ENCODE results near the gene LIN7A.

The LIN7A gene

DNA sequence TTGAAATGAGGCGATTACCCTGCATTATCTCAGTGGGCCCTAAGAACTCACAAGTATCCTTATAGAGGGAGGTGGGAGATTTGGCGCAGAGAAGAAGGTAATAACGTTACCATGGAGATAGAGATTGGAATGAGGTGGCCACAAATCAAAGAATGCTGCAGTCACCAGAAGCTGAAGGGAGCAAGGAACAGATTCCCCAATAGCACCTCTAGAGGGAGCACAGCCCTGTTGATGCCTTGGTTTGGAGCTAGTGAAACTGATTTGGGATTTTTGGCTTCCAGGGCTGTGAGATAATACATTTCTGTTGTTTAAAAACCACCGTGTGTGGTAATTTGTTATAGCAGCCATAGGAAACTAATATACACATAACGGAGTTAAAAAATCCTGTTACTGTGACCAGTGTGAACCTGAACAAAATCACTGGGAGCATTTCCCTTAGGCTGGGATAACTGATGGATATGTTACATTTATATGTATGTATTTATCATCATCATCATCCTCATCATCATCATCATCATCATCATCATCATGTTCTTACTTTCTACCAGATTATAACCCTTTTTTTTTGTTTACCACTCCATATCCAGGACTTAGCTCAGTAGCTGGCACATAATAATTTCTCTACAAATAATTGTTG is 100.3 kb downstream of the LIN7A start:
- no peak overlapping the region for H3K4me3 ChIP-seq (ENCODE audit: low read length in 2 of 2)
- no peaks in the 10 kb centered on the region for H3K4me1 ChIP-seq (ENCODE audit: control insufficient read depth, insufficient read depth, low read length)
- no peaks in the 10 kb centered on the region for H3K27me3 ChIP-seq (ENCODE audit: control insufficient read depth in 1 of 2, insufficient read depth in 2 of 2, low read length in 2 of 2)
- H3K36me3 ChIP-seq (ENCODE audit: control insufficient read depth in 2 of 2, insufficient read depth in 2 of 2, low read length in 2 of 2) = no peaks in the 10 kb centered on the region
- H3K9me3 ChIP-seq (ENCODE audit: control insufficient read depth in 2 of 2, low read length in 2 of 2) = no peaks in the 10 kb centered on the region
- no peak overlapping the region for H3K27ac ChIP-seq (ENCODE audit: low read length)
- H3K9ac ChIP-seq (ENCODE audit: low read length in 2 of 2) = no peak overlapping the region

DNA sequence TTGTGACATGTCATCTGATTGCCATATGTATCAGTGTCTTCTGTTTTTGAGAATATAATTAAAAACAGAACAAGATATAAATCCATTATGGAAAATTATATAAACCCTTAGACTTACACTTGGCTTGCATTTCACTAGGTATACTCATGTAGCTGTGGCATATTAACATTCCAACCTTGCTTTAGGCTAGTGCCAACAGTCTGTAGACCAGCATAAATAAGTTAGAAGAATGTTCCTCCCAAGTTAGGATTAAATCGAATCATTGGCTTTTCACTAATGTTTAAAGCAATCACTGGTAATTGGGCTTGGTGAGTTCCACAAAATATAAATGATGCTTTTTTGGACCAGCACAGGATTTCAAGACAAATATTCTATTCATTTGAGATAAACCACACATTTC is 103.0 kb downstream of the LIN7A start:
- Histone ChIP-seq H3K36me3 (ENCODE audit: control insufficient read depth in 2 of 2, insufficient read depth in 2 of 2, low read length in 2 of 2) (no peaks in the 10 kb centered on the region), H3K4me1 (ENCODE audit: control insufficient read depth, insufficient read depth, low read length) (no peaks in the 10 kb centered on the region), H3K9ac (ENCODE audit: low read length in 2 of 2) (no peak overlapping the region), H3K27ac (ENCODE audit: low read length) (no peak overlapping the region), H3K27me3 (ENCODE audit: control insufficient read depth in 1 of 2, insufficient read depth in 2 of 2, low read length in 2 of 2) (no peaks in the 10 kb centered on the region), H3K9me3 (ENCODE audit: control insufficient read depth in 2 of 2, low read length in 2 of 2) (no peaks in the 10 kb centered on the region), H3K4me3 (ENCODE audit: low read length in 2 of 2) (no peak overlapping the region)

DNA sequence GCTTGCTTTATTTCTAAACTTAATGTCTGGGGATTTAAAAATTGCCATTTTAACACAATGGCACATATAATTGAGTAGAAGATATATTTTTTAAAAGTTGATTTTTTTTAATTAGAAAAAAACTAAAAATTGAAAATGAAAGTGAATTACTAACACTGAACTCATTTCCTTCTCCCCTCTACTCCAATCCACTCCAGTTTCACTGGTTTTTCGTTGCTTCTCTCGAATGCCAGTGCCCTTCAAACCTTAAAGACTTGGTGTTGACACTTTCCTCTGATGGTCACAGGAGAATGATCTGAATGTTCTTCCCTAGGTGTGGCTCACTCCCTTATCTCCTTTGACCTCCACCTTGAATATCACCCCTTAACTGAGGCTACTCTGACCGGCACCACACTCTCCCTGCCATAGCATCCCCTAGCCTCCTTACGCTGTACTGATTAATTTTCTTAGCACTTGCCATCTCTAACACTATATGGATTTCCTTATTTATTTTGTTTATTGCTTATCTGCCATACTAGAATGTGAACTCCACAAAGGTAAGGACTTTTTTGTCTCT is 107.1 kb downstream of the LIN7A start:
- no peaks in the 10 kb centered on the region for H3K4me1 ChIP-seq (ENCODE audit: control insufficient read depth, insufficient read depth, low read length)
- H3K27ac ChIP-seq (ENCODE audit: low read length) = no peak overlapping the region
- no peak overlapping the region for H3K4me3 ChIP-seq (ENCODE audit: low read length in 2 of 2)
- H3K9me3 ChIP-seq (ENCODE audit: control insufficient read depth in 2 of 2, low read length in 2 of 2) = no peaks in the 10 kb centered on the region
- H3K9ac ChIP-seq (ENCODE audit: low read length in 2 of 2) = no peak overlapping the region
- H3K36me3 ChIP-seq (ENCODE audit: control insufficient read depth in 2 of 2, insufficient read depth in 2 of 2, low read length in 2 of 2) = no peaks in the 10 kb centered on the region
- no peaks in the 10 kb centered on the region for H3K27me3 ChIP-seq (ENCODE audit: control insufficient read depth in 1 of 2, insufficient read depth in 2 of 2, low read length in 2 of 2)

DNA sequence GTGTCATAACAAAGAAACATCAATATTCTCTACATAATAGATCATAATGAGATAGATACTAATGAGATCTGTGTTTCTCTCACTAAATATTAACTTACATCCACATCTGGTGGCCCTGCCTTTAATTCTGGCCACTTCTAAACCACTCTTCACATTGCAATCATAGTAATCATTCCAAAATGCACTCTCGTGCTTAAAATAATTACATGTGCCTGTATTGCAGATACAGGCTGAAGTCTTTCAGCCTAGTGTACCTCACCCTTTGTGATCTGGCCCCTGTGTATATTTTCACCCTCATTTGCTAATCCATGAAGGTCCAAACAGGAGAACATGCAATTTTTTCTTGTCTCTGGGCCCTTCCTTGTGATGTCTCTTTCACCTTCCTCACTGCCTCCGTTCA is 108.0 kb downstream of the LIN7A start:
- no peak overlapping the region for H3K4me3 ChIP-seq (ENCODE audit: low read length in 2 of 2)
- H3K9me3 ChIP-seq (ENCODE audit: control insufficient read depth in 2 of 2, low read length in 2 of 2) = no peaks in the 10 kb centered on the region
- H3K27me3 ChIP-seq (ENCODE audit: control insufficient read depth in 1 of 2, insufficient read depth in 2 of 2, low read length in 2 of 2) = no peaks in the 10 kb centered on the region
- no peaks in the 10 kb centered on the region for H3K36me3 ChIP-seq (ENCODE audit: control insufficient read depth in 2 of 2, insufficient read depth in 2 of 2, low read length in 2 of 2)
- H3K4me1 ChIP-seq (ENCODE audit: control insufficient read depth, insufficient read depth, low read length) = no peaks in the 10 kb centered on the region
- no peak overlapping the region for H3K9ac ChIP-seq (ENCODE audit: low read length in 2 of 2)
- H3K27ac ChIP-seq (ENCODE audit: low read length) = no peak overlapping the region

DNA sequence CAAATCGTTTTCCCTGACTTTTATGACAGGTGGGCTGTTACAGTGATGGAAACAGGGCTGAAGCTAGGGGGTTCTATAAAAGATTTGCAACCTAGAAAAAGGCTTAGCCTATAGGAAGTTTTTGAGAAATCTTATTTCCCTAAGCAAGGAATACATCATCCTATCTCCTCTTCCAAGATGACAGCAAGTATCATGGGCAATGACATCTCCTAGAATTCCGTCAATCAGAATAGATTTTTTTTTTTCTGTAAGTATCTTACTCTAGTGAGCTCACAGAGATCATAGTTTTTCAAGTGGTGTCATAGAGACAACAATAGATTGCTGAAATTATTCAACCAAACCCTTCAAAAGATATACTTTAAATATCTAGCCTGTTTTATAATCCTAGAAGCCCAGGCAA is 112.2 kb downstream of the LIN7A start:
- Histone ChIP-seq H3K9me3 (ENCODE audit: control insufficient read depth in 2 of 2, low read length in 2 of 2) (no peaks in the 10 kb centered on the region), H3K27ac (ENCODE audit: low read length) (no peak overlapping the region), H3K9ac (ENCODE audit: low read length in 2 of 2) (no peak overlapping the region), H3K4me3 (ENCODE audit: low read length in 2 of 2) (no peak overlapping the region), H3K36me3 (ENCODE audit: control insufficient read depth in 2 of 2, insufficient read depth in 2 of 2, low read length in 2 of 2) (no peaks in the 10 kb centered on the region), H3K27me3 (ENCODE audit: control insufficient read depth in 1 of 2, insufficient read depth in 2 of 2, low read length in 2 of 2) (no peaks in the 10 kb centered on the region), H3K4me1 (ENCODE audit: control insufficient read depth, insufficient read depth, low read length) (no peaks in the 10 kb centered on the region)

DNA sequence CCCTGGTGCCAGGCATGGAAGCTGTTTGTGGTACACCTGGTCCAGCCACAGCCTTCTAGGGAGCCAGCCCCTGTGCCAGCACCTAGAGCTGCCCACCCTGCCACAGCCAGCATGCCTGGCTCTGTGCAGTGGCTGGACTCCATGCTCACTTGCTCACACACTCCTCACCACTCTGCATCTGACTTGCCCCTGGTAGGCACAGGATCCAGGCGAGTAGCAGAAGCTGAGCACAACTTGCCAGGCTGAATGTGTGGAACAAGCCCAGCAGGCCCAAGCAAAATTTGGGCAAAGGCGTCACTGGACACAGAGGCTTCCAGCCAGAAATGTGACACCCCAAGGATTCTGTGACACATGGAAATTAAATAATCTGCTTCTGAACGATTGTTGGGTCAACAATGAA is 114.3 kb downstream of the LIN7A start:
- H3K4me1 ChIP-seq (ENCODE audit: control insufficient read depth, insufficient read depth, low read length) = no peaks in the 10 kb centered on the region
- no peaks in the 10 kb centered on the region for H3K9me3 ChIP-seq (ENCODE audit: control insufficient read depth in 2 of 2, low read length in 2 of 2)
- no peak overlapping the region for H3K27ac ChIP-seq (ENCODE audit: low read length)
- no peak overlapping the region for H3K9ac ChIP-seq (ENCODE audit: low read length in 2 of 2)
- H3K27me3 ChIP-seq (ENCODE audit: control insufficient read depth in 1 of 2, insufficient read depth in 2 of 2, low read length in 2 of 2) = no peaks in the 10 kb centered on the region
- no peak overlapping the region for H3K4me3 ChIP-seq (ENCODE audit: low read length in 2 of 2)
- H3K36me3 ChIP-seq (ENCODE audit: control insufficient read depth in 2 of 2, insufficient read depth in 2 of 2, low read length in 2 of 2) = no peaks in the 10 kb centered on the region

DNA sequence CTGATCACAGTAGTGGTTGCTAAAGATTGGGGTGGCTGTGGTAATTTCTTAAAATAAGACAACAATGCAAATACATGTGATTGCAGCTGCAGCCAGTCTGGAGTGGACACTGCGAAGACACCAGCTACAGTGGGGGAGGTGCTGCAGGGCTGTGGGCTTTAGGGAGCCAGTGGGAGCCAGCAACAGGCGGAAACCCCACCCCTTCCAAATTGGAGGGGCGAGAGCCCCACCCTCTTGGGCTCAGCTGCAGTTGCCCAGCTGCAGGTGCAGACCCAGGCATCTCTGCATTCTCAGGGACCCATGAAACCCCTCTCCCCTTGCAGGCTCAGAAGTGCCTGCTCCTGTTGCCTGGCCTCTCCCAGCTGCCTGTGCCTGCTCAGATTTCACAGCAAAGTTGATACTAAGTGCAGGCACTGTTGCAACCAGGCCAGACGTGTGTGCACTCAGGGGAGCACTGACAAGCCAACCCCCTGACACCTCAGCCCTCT is 116.2 kb downstream of the LIN7A start:
- no peaks in the 10 kb centered on the region for H3K36me3 ChIP-seq (ENCODE audit: control insufficient read depth in 2 of 2, insufficient read depth in 2 of 2, low read length in 2 of 2)
- H3K4me1 ChIP-seq (ENCODE audit: control insufficient read depth, insufficient read depth, low read length) = no peaks in the 10 kb centered on the region
- no peaks in the 10 kb centered on the region for H3K9me3 ChIP-seq (ENCODE audit: control insufficient read depth in 2 of 2, low read length in 2 of 2)
- no peak overlapping the region for H3K9ac ChIP-seq (ENCODE audit: low read length in 2 of 2)
- H3K27me3 ChIP-seq (ENCODE audit: control insufficient read depth in 1 of 2, insufficient read depth in 2 of 2, low read length in 2 of 2) = no peaks in the 10 kb centered on the region
- no peak overlapping the region for H3K27ac ChIP-seq (ENCODE audit: low read length)
- no peak overlapping the region for H3K4me3 ChIP-seq (ENCODE audit: low read length in 2 of 2)

DNA sequence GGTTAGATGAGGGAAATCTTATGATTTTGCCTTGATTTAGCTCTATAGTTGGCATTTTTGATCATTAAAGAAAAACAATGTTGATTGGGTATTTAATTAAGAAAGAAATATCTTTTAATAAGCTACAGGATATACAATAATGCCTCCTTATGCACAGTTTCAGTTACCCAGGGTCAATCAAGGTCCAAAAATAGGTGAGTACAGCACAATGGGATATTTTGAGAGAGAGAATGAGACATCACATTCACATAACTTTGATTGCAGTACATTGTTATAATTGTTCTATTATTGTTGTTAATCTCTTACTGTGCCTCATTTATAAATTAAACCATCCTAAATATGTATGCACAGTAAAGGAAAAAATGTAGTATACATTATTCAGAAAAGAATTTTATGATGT is 118.9 kb downstream of the LIN7A start:
- no peaks in the 10 kb centered on the region for H3K9me3 ChIP-seq (ENCODE audit: control insufficient read depth in 2 of 2, low read length in 2 of 2)
- H3K27me3 ChIP-seq (ENCODE audit: control insufficient read depth in 1 of 2, insufficient read depth in 2 of 2, low read length in 2 of 2) = no peaks in the 10 kb centered on the region
- H3K9ac ChIP-seq (ENCODE audit: low read length in 2 of 2) = no peak overlapping the region
- no peak overlapping the region for H3K4me3 ChIP-seq (ENCODE audit: low read length in 2 of 2)
- no peaks in the 10 kb centered on the region for H3K36me3 ChIP-seq (ENCODE audit: control insufficient read depth in 2 of 2, insufficient read depth in 2 of 2, low read length in 2 of 2)
- H3K27ac ChIP-seq (ENCODE audit: low read length) = no peak overlapping the region
- no peaks in the 10 kb centered on the region for H3K4me1 ChIP-seq (ENCODE audit: control insufficient read depth, insufficient read depth, low read length)

DNA sequence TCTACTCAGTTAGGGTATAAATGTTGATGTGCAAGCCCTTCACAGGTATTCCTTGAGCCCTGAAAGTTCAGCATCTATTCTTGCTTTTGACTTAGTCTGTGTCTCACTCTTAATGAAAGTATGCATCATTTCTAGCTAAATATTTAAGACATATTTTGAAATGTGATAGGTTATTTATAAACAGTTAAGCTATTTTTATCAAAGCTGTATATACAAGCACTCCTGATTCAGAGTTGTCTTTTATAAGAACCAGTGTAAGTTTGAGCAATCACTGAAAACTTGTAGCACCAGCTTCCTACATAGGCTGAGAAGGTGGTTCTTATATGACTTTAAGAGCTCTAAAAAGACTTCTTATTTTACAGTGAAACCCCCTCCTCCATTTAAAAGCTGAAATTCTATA is 122.4 kb downstream of the LIN7A start:
- no peak overlapping the region for H3K9ac ChIP-seq (ENCODE audit: low read length in 2 of 2)
- no peak overlapping the region for H3K27ac ChIP-seq (ENCODE audit: low read length)
- H3K36me3 ChIP-seq (ENCODE audit: control insufficient read depth in 2 of 2, insufficient read depth in 2 of 2, low read length in 2 of 2) = no peaks in the 10 kb centered on the region
- no peaks in the 10 kb centered on the region for H3K27me3 ChIP-seq (ENCODE audit: control insufficient read depth in 1 of 2, insufficient read depth in 2 of 2, low read length in 2 of 2)
- H3K9me3 ChIP-seq (ENCODE audit: control insufficient read depth in 2 of 2, low read length in 2 of 2) = no peaks in the 10 kb centered on the region
- no peak overlapping the region for H3K4me3 ChIP-seq (ENCODE audit: low read length in 2 of 2)
- no peaks in the 10 kb centered on the region for H3K4me1 ChIP-seq (ENCODE audit: control insufficient read depth, insufficient read depth, low read length)

DNA sequence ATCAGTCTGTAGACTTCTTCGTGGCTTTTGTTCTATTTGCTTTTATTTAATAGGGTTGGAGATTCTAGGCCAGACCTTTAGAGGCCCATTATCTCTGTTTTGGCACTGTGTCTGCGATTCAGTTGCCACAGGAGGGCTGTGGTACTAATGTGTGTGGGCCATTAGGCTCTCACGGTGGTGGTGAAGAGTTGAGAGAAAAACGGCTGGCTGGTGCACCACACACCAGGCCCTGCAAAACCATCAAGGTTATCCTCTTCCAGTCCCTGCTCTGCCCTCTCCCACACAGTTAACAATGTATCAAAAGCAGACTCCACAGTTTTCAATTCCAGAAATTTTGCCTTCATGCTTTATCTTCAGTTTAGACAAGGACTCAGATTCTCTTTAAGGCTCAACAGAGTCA is 123.3 kb downstream of the LIN7A start:
- Histone ChIP-seq H3K9me3 (ENCODE audit: control insufficient read depth in 2 of 2, low read length in 2 of 2) (no peaks in the 10 kb centered on the region), H3K36me3 (ENCODE audit: control insufficient read depth in 2 of 2, insufficient read depth in 2 of 2, low read length in 2 of 2) (no peaks in the 10 kb centered on the region), H3K4me1 (ENCODE audit: control insufficient read depth, insufficient read depth, low read length) (no peaks in the 10 kb centered on the region), H3K27ac (ENCODE audit: low read length) (no peak overlapping the region), H3K27me3 (ENCODE audit: control insufficient read depth in 1 of 2, insufficient read depth in 2 of 2, low read length in 2 of 2) (no peaks in the 10 kb centered on the region), H3K9ac (ENCODE audit: low read length in 2 of 2) (no peak overlapping the region), H3K4me3 (ENCODE audit: low read length in 2 of 2) (no peak overlapping the region)

DNA sequence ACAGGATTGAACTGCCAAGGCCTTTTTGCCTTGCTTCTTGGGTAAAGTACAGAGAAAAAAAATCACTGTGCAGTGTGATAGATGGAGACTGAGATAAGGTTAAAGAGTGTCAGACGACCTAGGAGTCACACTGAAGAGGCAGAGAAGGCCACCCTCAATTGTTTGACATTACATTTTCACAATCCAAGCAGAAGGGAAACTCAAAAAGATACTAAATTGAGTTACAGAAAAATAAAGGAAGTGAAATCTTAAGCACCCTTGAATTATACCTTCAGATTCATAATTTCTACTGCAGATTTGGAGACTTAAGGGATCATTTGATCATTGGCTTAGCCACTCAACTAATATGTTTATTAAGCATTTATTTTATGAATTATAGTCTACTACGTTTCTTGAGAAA is 123.9 kb downstream of the LIN7A start:
- H3K9ac ChIP-seq (ENCODE audit: low read length in 2 of 2) = no peak overlapping the region
- no peak overlapping the region for H3K4me3 ChIP-seq (ENCODE audit: low read length in 2 of 2)
- H3K27me3 ChIP-seq (ENCODE audit: control insufficient read depth in 1 of 2, insufficient read depth in 2 of 2, low read length in 2 of 2) = no peaks in the 10 kb centered on the region
- no peak overlapping the region for H3K27ac ChIP-seq (ENCODE audit: low read length)
- no peaks in the 10 kb centered on the region for H3K36me3 ChIP-seq (ENCODE audit: control insufficient read depth in 2 of 2, insufficient read depth in 2 of 2, low read length in 2 of 2)
- no peaks in the 10 kb centered on the region for H3K4me1 ChIP-seq (ENCODE audit: control insufficient read depth, insufficient read depth, low read length)
- no peaks in the 10 kb centered on the region for H3K9me3 ChIP-seq (ENCODE audit: control insufficient read depth in 2 of 2, low read length in 2 of 2)

Data from stomach smooth muscle (tissue), 2 donors.